HG03469 (cell line): ENCODE data around the gene ADRA1B.
"Not testable (repeated sequence)": the region's sequence is repeated elsewhere in the genome, so short reads cannot be mapped to it uniquely, and the experiment has no call there.

Source experiments
- ATAC-seq: cut with Tn5 transposase; IDR thresholded peaks from one replicate; pipeline ENCODE4 v1.9.1; 2021; ENCODE audit warnings: mild to moderate bottlenecking, moderate library complexity, moderate number of reproducible peaks; ENCODE audit not compliant: unreplicated experiment

The ADRA1B gene

DNA sequence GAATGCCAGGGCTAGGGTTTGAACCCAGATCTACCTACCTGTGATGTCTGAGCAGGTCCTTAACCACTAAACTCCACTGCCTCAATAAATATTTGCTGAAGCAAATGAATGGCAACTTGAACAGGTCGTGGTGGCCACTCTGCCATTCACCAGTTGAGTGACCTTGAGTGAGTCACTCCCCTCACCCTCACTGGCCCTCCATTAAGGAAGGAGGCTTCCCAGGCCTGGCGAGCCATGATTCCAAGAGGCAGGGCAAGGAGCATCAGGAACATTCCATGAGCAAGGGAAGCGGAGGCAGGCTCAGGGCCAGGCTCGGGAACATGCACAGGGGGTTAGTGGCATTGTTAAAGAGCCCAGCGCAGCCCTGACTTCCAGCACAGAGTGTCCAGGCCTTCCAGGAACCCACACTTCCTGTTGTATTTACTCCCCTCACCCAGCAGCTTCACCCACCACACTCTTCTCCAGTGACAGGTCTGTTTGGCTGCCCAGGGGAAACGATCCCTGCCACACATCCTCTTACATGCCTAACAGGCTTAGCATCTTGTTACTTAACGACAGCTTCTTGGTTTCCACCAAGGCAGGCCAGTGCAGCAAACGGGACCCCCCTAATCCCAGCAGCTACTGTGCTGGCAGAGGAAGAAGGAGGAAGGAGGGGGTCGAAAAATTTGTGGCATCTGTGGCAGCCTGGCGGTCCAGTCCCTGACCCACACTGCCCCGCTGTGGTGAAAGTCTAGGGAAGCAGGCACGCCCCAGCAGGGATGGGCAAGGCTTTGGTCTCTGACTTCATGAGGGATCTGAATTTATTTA, 49.0 kb downstream of the ADRA1B start:
- ATAC-seq = no peak

DNA sequence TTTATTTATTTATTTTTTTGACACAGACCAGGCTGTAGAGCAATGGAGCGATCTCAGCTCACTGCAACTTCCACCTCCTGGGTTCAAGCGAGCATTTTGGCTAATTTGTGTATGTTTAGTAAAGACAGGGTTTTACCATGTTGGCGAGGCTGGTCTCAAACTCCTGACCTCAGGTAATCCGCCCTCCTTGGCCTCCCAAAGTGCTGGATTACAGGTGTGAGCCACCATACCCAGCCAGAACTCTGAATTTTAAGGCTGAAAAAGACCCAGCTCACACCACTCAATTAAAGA, 49.5 kb downstream of the ADRA1B start:
- not testable (repeated sequence) for ATAC-seq

- no peak for ATAC-seq
Measured at GRCh38 chr5:159969966-159970365, 53.7 kb downstream of the ADRA1B start.

GRCh38 chr5:159971038-159971437, 54.8 kb downstream of the ADRA1B start:
- no peak for ATAC-seq

GRCh38 chr5:159971514-159971913, 55.2 kb downstream of the ADRA1B start:
- ATAC-seq = no peak

- no peak for ATAC-seq
Measured at GRCh38 chr5:159971931-159972461, 55.7 kb downstream of the ADRA1B start.

GRCh38 chr5:159972538-159973362, 56.5 kb downstream of the ADRA1B start:
- no peak for ATAC-seq

- ATAC-seq = no peak
Measured at GRCh38 chr5:159975462-159976019, 59.3 kb downstream of the ADRA1B start.

- no peak for ATAC-seq
Measured at GRCh38 chr5:159976921-159977320, 60.6 kb downstream of the ADRA1B start.

DNA sequence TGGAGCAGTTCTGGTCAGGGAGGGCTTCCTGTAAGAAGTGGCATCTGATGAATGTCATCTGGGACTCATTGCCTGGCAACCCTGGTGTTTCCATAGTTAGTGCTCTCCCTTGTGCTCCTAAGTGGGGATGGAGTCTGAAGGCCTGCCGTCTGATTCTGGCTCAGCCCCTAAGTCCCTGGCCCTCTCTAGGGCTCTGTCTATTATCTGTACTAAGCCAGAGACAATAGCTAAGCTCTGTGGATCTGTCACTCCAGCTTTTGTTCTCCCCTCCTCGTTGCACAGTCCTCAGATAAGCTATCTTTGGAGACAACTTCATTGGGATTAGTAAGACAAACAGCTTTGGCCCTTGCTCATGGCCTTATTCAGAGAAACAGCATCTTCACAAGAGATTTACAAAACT, 62.1 kb downstream of the ADRA1B start:
- no peak for ATAC-seq

GRCh38 chr5:159982421-159983173, 66.3 kb downstream of the ADRA1B start:
- ATAC-seq = no peak

DNA sequence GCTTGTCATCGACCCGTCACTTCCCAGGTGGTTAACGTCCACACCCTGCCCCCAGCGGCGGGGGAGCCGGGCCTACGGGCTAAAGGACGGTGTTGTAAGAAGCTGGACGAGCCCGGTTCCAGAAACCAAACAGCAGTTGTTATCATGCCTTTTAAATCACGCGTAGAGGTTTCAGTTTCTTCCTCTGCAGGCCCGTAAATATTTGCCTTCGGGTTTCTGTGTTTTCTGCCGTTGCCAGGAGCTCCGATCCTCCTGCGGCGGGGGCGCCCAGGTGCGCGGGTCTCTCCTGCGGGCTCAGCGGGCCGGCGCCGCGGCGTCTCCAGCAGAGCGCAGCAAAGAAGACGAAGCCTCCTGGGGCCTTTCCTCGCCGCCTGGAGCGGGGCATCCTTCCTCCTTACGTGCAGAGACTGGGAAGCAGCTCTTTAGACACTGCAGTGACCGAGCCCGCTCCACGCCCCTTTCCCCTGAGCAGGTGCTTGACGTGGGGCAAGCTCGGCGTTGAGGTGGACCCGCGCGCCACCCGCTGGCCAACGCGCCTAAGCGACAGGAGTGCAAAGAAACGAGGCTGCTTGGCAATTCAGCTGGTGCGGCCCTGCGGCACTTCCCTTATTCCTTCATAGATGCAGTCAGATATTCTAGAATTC, 70.9 kb downstream of the ADRA1B start:
- peak; percentile 74 for ATAC-seq

- ATAC-seq = no peak
Measured at GRCh38 chr5:159990506-159990905, 74.2 kb downstream of the ADRA1B start.

- no peak for ATAC-seq
Measured at GRCh38 chr5:159992566-159992965, 76.3 kb downstream of the ADRA1B start.

- ATAC-seq = no peak
Measured at GRCh38 chr5:159993194-159993593, 76.9 kb downstream of the ADRA1B start.

- no peak for ATAC-seq
Measured at GRCh38 chr5:159995907-159996306, 79.6 kb downstream of the ADRA1B start.

- ATAC-seq = no peak
Measured at GRCh38 chr5:160001457-160001856, 85.2 kb downstream of the ADRA1B start.

DNA sequence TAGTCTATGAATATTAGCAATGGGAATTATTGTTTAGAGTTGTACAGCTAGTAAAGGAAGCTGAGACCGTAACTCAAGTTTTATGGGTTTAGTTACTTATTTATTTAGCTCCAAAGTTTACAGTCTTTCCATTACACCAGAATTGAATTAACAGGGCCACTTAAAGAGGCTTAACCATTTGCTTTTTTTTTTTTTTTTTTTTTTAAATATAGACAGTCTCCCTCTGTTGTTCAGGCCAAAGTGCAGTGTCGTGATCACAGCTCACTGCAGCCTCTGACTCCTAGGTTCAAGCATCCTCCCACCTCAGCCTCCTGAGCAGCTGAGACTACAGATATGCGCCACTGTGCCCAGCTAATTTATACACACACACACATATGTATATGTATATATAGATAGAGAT, 91.2 kb downstream of the ADRA1B start:
- no peak for ATAC-seq

- ATAC-seq = not testable (repeated sequence)
Measured at GRCh38 chr5:160008529-160008876, 92.2 kb downstream of the ADRA1B start.

- peak; percentile 99 for ATAC-seq
Measured at GRCh38 chr5:160008877-160009590, 92.8 kb downstream of the ADRA1B start, which contains the start of gene TTC1. TTC1 (plus strand) TSS chr5:160009139; CDS start chr5:160010529, 1,390 bp downstream.
